ENCODE measurements around the gene ZBTB9. TPM values are rescaled to one million over a fixed set of nuclear protein-coding genes. Genes with fewer than 3 reads are reported as not detected.

Gene ZBTB9
- polyA plus RNA-seq, 3 donors = 0.42 to 2.0 (median 1.1) TPM

DNA sequence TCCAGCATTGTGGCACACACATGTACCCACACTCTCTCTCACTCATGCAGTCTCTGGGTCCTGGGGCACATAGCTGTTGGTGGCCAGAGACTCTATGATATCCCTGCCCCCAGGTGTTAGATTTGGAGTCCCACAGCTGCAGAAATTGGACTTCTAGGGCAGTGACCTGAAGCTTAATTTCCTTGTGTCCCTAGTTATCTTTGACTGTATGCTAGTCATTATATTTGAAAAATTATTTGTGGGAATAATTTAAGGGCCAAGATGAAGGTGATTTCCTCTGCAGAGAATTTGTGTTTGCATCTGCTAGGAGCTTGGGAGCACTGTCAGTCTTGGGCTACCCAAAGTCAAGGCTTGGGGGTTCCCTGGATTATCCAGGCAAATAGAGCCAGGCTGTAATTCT lies 50.1 kb downstream of the ZBTB9 start:
- Mint-ChIP-seq H3K36me3 (no peaks in the 10 kb centered on the region), H3K27me3 (ENCODE audit: low read depth in 3 of 3) (peaks cover 0 to 3% (median 0%) of the 10 kb centered on the region in 3 donors), H3K9me3 (peaks cover 2 to 10% (median 7%) of the 10 kb centered on the region in 7 donors), H3K27ac (no peak overlapping the region), H3K4me1 (peaks cover 16% of the 10 kb centered on the region), H3K4me3 (no peak overlapping the region)
- H3K36me3 ChIP-seq (replicated peaks in 1 of 2; ENCODE audit: control insufficient read depth in 1 of 2, insufficient read depth in 2 of 2, low read length in 2 of 2) = no peaks in the 10 kb centered on the region
- H3K27me3 ChIP-seq (ENCODE audit: control insufficient read depth in 2 of 2, insufficient read depth in 2 of 2, low read length in 2 of 2) = no peaks in the 10 kb centered on the region
- H3K9me3 ChIP-seq (replicated peaks in 1 of 2; ENCODE audit: control insufficient read depth in 1 of 2, insufficient read depth in 1 of 2, low read length in 2 of 2) = peaks cover 0 to 12% of the 10 kb centered on the region in 2 donors
- no peak overlapping the region for H2AFZ ChIP-seq (ENCODE audit: insufficient read depth, low read depth, low read length, poor library complexity, severe bottlenecking)
- DNase-seq = no peak
- no peak overlapping the region for H3K27ac ChIP-seq (ENCODE audit: low read depth in 1 of 2, low read length in 2 of 2)
- H3K9ac ChIP-seq (ENCODE audit: insufficient read depth, low read length, poor library complexity, severe bottlenecking) = no peak overlapping the region
- H4K20me1 ChIP-seq (ENCODE audit: insufficient read depth, low read length) = no peaks in the 10 kb centered on the region
- TF ChIP-seq, protein P1, sequence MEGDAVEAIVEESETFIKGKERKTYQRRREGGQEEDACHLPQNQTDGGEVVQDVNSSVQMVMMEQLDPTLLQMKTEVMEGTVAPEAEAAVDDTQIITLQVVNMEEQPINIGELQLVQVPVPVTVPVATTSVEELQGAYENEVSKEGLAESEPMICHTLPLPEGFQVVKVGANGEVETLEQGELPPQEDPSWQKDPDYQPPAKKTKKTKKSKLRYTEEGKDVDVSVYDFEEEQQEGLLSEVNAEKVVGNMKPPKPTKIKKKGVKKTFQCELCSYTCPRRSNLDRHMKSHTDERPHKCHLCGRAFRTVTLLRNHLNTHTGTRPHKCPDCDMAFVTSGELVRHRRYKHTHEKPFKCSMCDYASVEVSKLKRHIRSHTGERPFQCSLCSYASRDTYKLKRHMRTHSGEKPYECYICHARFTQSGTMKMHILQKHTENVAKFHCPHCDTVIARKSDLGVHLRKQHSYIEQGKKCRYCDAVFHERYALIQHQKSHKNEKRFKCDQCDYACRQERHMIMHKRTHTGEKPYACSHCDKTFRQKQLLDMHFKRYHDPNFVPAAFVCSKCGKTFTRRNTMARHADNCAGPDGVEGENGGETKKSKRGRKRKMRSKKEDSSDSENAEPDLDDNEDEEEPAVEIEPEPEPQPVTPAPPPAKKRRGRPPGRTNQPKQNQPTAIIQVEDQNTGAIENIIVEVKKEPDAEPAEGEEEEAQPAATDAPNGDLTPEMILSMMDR (IDR thresholded peaks at IDR 0.05) = no peak
- H3K4me2 ChIP-seq (replicated peaks; ENCODE audit: extremely low read depth, low read length, poor library complexity, severe bottlenecking) = no peak overlapping the region
- H3K79me2 ChIP-seq (ENCODE audit: insufficient read depth, low read length) = no peaks in the 10 kb centered on the region
- H3K4me1 ChIP-seq (ENCODE audit: control insufficient read depth in 1 of 2, insufficient read depth in 2 of 2, low read length in 2 of 2) = peaks cover 12 to 13% of the 10 kb centered on the region in 2 donors
- intact Hi-C loops (cut with micrococcal nuclease) = no loop called here
- no peak overlapping the region for H3K4me3 ChIP-seq (replicated peaks in 1 of 3; ENCODE audit: low read depth in 2 of 3, low read length in 3 of 3)

DNA sequence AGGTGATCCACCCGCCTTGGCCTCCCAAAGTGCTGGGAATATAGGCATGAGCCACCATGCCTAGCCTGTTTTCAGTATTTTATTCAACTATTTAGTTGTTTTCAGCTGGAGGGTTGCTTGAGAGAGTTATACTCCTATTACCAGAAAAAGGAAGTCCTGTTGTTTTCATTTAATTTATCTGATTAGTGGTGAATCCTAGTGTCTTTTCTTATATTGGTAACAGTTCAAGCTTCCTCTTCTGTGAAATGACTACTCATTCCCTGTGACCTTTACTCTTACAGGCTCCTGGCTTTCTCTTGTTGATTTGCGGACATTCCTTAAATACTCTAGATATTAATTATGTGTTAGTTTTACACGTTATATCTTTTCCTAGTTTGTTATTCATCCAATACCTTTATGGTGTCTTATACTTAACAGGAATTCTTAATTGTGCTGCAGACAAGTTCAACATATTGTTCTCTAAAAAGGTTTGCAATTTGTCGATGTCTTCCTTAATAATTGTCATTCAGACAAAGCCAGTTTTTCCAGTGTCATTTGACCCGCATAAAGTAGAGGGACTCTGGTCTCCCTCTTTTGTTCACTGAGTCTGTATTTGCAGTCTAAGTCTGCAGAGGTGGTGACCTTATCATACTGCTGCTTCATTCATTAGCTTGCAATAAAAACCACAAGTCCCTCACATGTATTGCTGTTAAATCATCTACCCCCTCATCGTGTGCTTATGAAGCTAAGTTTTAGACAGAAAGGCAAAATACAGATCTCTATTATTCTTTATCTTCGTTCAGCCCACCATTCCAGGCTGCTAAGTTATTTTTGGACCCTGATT lies 51.4 kb downstream of the ZBTB9 start:
- Histone ChIP-seq H3K27me3 (ENCODE audit: control insufficient read depth in 2 of 2, insufficient read depth in 2 of 2, low read length in 2 of 2) (no peaks in the 10 kb centered on the region), H3K79me2 (ENCODE audit: insufficient read depth, low read length) (no peaks in the 10 kb centered on the region), H3K27ac (ENCODE audit: low read depth in 1 of 2, low read length in 2 of 2) (no peak overlapping the region), H3K4me2 (replicated peaks; ENCODE audit: extremely low read depth, low read length, poor library complexity, severe bottlenecking) (no peak overlapping the region), H4K20me1 (ENCODE audit: insufficient read depth, low read length) (no peaks in the 10 kb centered on the region), H3K36me3 (replicated peaks in 1 of 2; ENCODE audit: control insufficient read depth in 1 of 2, insufficient read depth in 2 of 2, low read length in 2 of 2) (no peaks in the 10 kb centered on the region), H3K4me1 (ENCODE audit: control insufficient read depth in 1 of 2, insufficient read depth in 2 of 2, low read length in 2 of 2) (peaks cover 14 to 15% of the 10 kb centered on the region in 2 donors), H3K9ac (ENCODE audit: insufficient read depth, low read length, poor library complexity, severe bottlenecking) (no peak overlapping the region), H3K9me3 (replicated peaks in 1 of 2; ENCODE audit: control insufficient read depth in 1 of 2, insufficient read depth in 1 of 2, low read length in 2 of 2) (peaks cover 0 to 12% of the 10 kb centered on the region in 2 donors), H3K4me3 (replicated peaks in 1 of 3; ENCODE audit: low read depth in 2 of 3, low read length in 3 of 3) (no peak overlapping the region), H2AFZ (ENCODE audit: insufficient read depth, low read depth, low read length, poor library complexity, severe bottlenecking) (no peak overlapping the region)
- Mint-ChIP-seq H3K4me1 (peaks cover 19% of the 10 kb centered on the region), H3K36me3 (no peaks in the 10 kb centered on the region), H3K4me3 (no peak overlapping the region), H3K9me3 (peaks cover 2 to 10% (median 7%) of the 10 kb centered on the region in 7 donors), H3K27ac (no peak overlapping the region), H3K27me3 (ENCODE audit: low read depth in 3 of 3) (peaks cover 0 to 2% (median 0%) of the 10 kb centered on the region in 3 donors)
- 84% methylated on average over 4 of the region's 7 CpGs for WGBS (ENCODE audit: insufficient coverage)
- TF ChIP-seq, protein P1 (IDR thresholded peaks at IDR 0.05) = no peak
- intact Hi-C loops (cut with micrococcal nuclease) = no loop called here
- no peak for DNase-seq

Small RNA genes within 50 kb of the gene (small RNA-seq; reads per million reads assigned to genes)
- not detected for gene ZBTB9 (ENCODE audit: insufficient read length, low read depth)

Other genes starting within 250 kb of the ZBTB9 start
- 10 to 100 TPM in 1 of 3 donors, 1 to 10 TPM in 2; 3.8 to 10.6 (median 4.7) TPM for gene HSD17B8, start 249.9 kb upstream of the ZBTB9 start, polyA plus RNA-seq
- gene RING1, start 246.1 kb upstream of the ZBTB9 start, polyA plus RNA-seq = 10 to 100 TPM in 1 of 3 donors, 1 to 10 TPM in 2; 4.6 to 27.9 (median 5.7) TPM
- 100 to 1,000 TPM in 1 of 3 donors, 10 to 100 TPM in 2; 11.0 to 150 (median 14.5) TPM for gene VPS52, start 182.7 kb upstream of the ZBTB9 start, polyA plus RNA-seq
- gene RPS18, start 182.5 kb upstream of the ZBTB9 start, polyA plus RNA-seq = 1,000 to 10,000 TPM; 2,430 to 3,295 (median 2,894) TPM
- gene B3GALT4, start 177.5 kb upstream of the ZBTB9 start, polyA plus RNA-seq = 10 to 100 TPM in 2 of 3 donors, 1 to 10 TPM in 1; 6.5 to 32.2 (median 28.5) TPM
- gene WDR46, start 165.3 kb upstream of the ZBTB9 start, polyA plus RNA-seq = 10 to 100 TPM; 33.3 to 41.0 (median 37.3) TPM
- gene PFDN6, start 165.0 kb upstream of the ZBTB9 start, polyA plus RNA-seq = 10 to 100 TPM; 26.0 to 36.2 (median 28.4) TPM
- gene RGL2, start 155.6 kb upstream of the ZBTB9 start, polyA plus RNA-seq = 100 to 1,000 TPM in 1 of 3 donors, 10 to 100 TPM in 2; 14.9 to 145 (median 15.5) TPM
- gene TAPBP, start 140.5 kb upstream of the ZBTB9 start, polyA plus RNA-seq = 100 to 1,000 TPM; 138 to 228 (median 141) TPM
- gene ZBTB22, start 136.8 kb upstream of the ZBTB9 start, polyA plus RNA-seq = 10 to 100 TPM; 12.2 to 16.5 (median 16.1) TPM
- gene DAXX, start 131.6 kb upstream of the ZBTB9 start, polyA plus RNA-seq = 10 to 100 TPM; 22.3 to 39.2 (median 28.5) TPM
- gene KIFC1, start 62.8 kb upstream of the ZBTB9 start, polyA plus RNA-seq = under 1 TPM; 0.14 to 0.87 (median 0.68) TPM
- 10 to 100 TPM in 1 of 3 donors, 1 to 10 TPM in 2; 3.0 to 90.2 (median 3.5) TPM for gene PHF1, start 43.6 kb upstream of the ZBTB9 start, polyA plus RNA-seq
- 100 to 1,000 TPM; 137 to 160 (median 153) TPM for gene CUTA, start 36.5 kb upstream of the ZBTB9 start, polyA plus RNA-seq
- gene SYNGAP1, start 34.5 kb upstream of the ZBTB9 start, polyA plus RNA-seq = 1 to 10 TPM in 1 of 3 donors, not detected in 2; 4.0 TPM
- gene BAK1, start 125.7 kb downstream of the ZBTB9 start, polyA plus RNA-seq = 10 to 100 TPM; 27.8 to 41.5 (median 34.0) TPM
- 1 to 10 TPM in 1 of 3 donors, not detected in 2; 1.8 TPM for gene ITPR3, start 166.7 kb downstream of the ZBTB9 start, polyA plus RNA-seq